Epidermal melanocyte (primary cell): ENCODE measurements around the gene COL15A1.

Experiments used
- DNase-seq: peaks from one replicate; pipeline ENCODE4 v3.0.0; 2011; ENCODE audit warnings: low spot score; ENCODE audit not compliant: insufficient read length

COL15A1 gene

GRCh38 chr9:99011161-99011709 is 67.5 kb downstream of the COL15A1 start:
- DNase-seq: no peak

GRCh38 chr9:99012957-99013512 is 69.3 kb downstream of the COL15A1 start:
- no peak for DNase-seq

- DNase-seq: no peak
Observed at GRCh38 chr9:99013550-99013949, 69.8 kb downstream of the COL15A1 start.

- DNase-seq: no peak
Observed at GRCh38 chr9:99015448-99015847, 71.7 kb downstream of the COL15A1 start.

- DNase-seq: no peak
Observed at GRCh38 chr9:99015890-99016289, 72.2 kb downstream of the COL15A1 start.

- DNase-seq: no peak
Observed at GRCh38 chr9:99016681-99017387, 73.1 kb downstream of the COL15A1 start.

GRCh38 chr9:99018653-99019052 is 74.9 kb downstream of the COL15A1 start:
- no peak for DNase-seq

- no peak for DNase-seq
Observed at GRCh38 chr9:99019510-99020331, 76.0 kb downstream of the COL15A1 start.

- DNase-seq: no peak
Observed at GRCh38 chr9:99020786-99021436, 77.2 kb downstream of the COL15A1 start.

GRCh38 chr9:99021512-99021911 is 77.8 kb downstream of the COL15A1 start:
- no peak for DNase-seq

- DNase-seq: no peak
Observed at GRCh38 chr9:99023231-99023630, 79.5 kb downstream of the COL15A1 start.

GRCh38 chr9:99023831-99024230 is 80.1 kb downstream of the COL15A1 start:
- DNase-seq: no peak

GRCh38 chr9:99024959-99025358 is 81.3 kb downstream of the COL15A1 start:
- no peak for DNase-seq

- DNase-seq: no peak
Observed at GRCh38 chr9:99025616-99026270, 82.0 kb downstream of the COL15A1 start.

- no peak for DNase-seq
Observed at GRCh38 chr9:99026271-99026955, 82.7 kb downstream of the COL15A1 start.

GRCh38 chr9:99026956-99027298 is 83.2 kb downstream of the COL15A1 start:
- DNase-seq: no peak

- DNase-seq: no peak
Observed at GRCh38 chr9:99027443-99027842, 83.7 kb downstream of the COL15A1 start.

- no peak for DNase-seq
Observed at GRCh38 chr9:99029083-99029645, 85.5 kb downstream of the COL15A1 start.

GRCh38 chr9:99030092-99030511 is 86.4 kb downstream of the COL15A1 start:
- DNase-seq: peak; percentile 56

GRCh38 chr9:99030610-99031109 is 87.0 kb downstream of the COL15A1 start:
- DNase-seq: no peak
